ENCODE data around the gene ZBTB40. TPM values are rescaled to one million over a fixed set of nuclear protein-coding genes. Genes with fewer than 3 reads are reported as not detected.

Gene ZBTB40
- total RNA-seq, 2 experiments from 2014 or later: 14.0 to 14.3 TPM

DNA sequence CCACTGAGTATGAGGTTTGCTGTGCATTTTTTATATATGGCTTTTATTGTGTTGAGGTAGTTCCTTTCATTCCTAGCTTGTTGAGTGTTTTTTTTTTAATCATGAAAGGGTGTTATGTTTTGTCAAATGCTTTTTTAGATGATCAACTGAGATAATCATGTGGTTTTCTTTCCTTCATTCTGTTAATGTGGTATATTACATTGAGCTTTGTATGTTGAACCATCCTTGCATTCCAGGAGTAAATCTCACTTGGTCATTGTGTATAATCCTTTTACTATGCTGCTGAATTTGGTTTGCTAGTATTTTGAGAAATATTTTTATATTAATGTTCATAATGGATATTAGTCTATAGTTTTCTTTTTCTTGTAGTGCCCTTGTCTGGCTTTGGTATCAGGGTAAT, 11.1 kb upstream of the ZBTB40 start:
- Mint-ChIP-seq H3K4me3 (no peak overlapping the region), H3K36me3 (ENCODE audit: low read depth) (peaks cover 2% of the 10 kb centered on the region), H3K27ac (no peak overlapping the region), H3K4me1 (ENCODE audit: low read depth) (no peaks in the 10 kb centered on the region), H3K27me3 (peaks cover 3% of the 10 kb centered on the region), H3K9me3 (peaks cover 18% of the 10 kb centered on the region)
- intact Hi-C loops (cut with micrococcal nuclease): no loop called here
- DNase-seq (no peak), ATAC-seq (no peak)
- TF ChIP-seq, protein P1, sequence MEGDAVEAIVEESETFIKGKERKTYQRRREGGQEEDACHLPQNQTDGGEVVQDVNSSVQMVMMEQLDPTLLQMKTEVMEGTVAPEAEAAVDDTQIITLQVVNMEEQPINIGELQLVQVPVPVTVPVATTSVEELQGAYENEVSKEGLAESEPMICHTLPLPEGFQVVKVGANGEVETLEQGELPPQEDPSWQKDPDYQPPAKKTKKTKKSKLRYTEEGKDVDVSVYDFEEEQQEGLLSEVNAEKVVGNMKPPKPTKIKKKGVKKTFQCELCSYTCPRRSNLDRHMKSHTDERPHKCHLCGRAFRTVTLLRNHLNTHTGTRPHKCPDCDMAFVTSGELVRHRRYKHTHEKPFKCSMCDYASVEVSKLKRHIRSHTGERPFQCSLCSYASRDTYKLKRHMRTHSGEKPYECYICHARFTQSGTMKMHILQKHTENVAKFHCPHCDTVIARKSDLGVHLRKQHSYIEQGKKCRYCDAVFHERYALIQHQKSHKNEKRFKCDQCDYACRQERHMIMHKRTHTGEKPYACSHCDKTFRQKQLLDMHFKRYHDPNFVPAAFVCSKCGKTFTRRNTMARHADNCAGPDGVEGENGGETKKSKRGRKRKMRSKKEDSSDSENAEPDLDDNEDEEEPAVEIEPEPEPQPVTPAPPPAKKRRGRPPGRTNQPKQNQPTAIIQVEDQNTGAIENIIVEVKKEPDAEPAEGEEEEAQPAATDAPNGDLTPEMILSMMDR (IDR thresholded peaks at IDR 0.05): no peak
- POLR2A ChIA-PET: interaction anchor here (0.6 kb wide), 1 partner anchor 10 kb away, joined by 3 read pairs; no protein-coding TSS in a partner anchor
- CTCF ChIA-PET: interaction anchor here (1.9 kb wide), 1 partner anchor 24 kb away, joined by 5 read pairs; no protein-coding TSS in a partner anchor

DNA sequence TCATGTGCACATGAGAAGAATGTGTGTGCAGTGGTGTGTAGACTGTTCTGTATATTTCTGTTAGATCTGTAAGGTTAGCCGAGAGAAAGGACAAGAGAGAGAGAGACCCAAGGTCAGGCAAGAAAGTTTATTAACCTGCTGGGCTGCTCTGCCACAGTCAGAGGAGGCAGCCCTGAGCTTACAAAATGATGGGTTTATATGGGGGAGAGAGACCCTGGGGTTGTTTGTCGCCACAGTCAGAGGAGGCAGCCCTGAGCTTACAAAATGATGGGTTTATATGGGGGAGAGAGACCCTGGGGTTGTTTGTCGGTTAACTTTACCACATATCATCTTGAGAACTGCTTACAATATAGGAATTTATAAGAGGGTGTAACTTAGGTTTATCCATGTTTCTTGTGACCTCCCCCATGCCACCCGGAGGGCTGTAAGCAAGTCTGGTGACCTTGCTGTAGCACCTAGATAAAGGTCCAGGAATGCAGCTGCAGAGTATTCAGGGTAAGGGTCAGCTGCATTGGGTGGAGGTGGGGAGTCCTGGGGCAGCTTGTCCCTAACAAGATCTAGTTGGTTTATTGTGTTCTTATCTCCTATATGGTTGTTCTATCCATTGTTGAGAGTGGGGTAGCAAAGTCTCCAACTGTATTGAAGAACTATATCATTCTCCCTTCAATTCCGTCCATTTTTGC, 9.3 kb upstream of the ZBTB40 start:
- TF ChIP-seq, protein P1 (IDR thresholded peaks at IDR 0.05): no peak
- H3K9me3 Mint-ChIP-seq: peaks cover 18% of the 10 kb centered on the region
- no peak overlapping the region for H3K27ac Mint-ChIP-seq
- H3K4me1 Mint-ChIP-seq (ENCODE audit: low read depth): no peaks in the 10 kb centered on the region
- intact Hi-C loops (cut with micrococcal nuclease): no loop called here
- peaks cover 3% of the 10 kb centered on the region for H3K27me3 Mint-ChIP-seq
- H3K36me3 Mint-ChIP-seq (ENCODE audit: low read depth): peaks cover 2% of the 10 kb centered on the region
- ChIA-PET CTCF (no interaction called here), POLR2A (no interaction called here)
- DNase-seq: no peak
- ATAC-seq: no peak
- H3K4me3 Mint-ChIP-seq: no peak overlapping the region

DNA sequence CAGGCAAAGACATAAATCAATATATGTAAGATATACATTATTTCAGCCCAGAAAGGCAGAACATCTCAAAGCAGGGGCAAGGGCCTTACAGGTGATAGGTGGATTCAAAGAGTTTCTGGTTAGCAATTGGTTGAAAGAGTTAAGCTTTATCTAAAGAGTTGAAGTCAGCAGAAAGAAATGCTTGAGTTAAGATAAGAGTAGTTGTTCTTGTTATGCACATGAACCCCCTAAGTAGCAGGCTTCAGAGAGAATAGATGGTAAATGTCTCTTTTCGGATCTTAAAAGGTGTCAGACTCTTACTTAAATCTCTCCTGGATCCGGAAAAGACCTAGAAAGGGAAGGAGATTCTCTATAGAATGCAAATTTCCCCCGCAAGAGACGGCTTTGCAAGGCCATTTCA, 8.3 kb upstream of the ZBTB40 start:
- intact Hi-C loops (cut with micrococcal nuclease): no loop called here
- H3K4me3 Mint-ChIP-seq: no peak overlapping the region
- DNase-seq (no peak), ATAC-seq (no peak)
- peaks cover 18% of the 10 kb centered on the region for H3K9me3 Mint-ChIP-seq
- TF ChIP-seq, protein P1 (IDR thresholded peaks at IDR 0.05): no peak
- H3K27ac Mint-ChIP-seq: no peak overlapping the region
- H3K36me3 Mint-ChIP-seq (ENCODE audit: low read depth): peaks cover 2% of the 10 kb centered on the region
- H3K4me1 Mint-ChIP-seq (ENCODE audit: low read depth): no peaks in the 10 kb centered on the region
- POLR2A ChIA-PET: no interaction called here
- H3K27me3 Mint-ChIP-seq: peaks cover 3% of the 10 kb centered on the region
- CTCF ChIA-PET: no interaction called here

DNA sequence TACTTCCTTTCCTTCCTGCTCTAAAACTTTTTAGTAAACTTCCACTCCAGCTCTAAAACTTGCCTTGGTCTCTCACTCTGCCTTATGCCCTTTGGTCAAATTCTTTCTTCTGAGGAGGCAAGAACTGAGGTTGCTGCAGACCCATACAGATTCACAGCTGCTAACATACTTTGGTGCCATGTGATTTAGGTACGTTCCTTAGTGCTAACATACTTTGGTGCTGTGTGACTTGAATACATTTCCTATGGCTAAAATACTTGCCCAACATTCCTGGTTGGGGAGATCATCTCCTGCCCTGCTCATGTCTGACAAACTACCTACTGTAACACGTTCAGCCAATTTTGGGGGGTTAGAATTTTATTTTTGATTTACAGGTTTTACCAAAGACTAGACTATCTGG, 6.8 kb upstream of the ZBTB40 start:
- ChIA-PET POLR2A (no interaction called here), CTCF (no interaction called here)
- Mint-ChIP-seq H3K36me3 (ENCODE audit: low read depth) (peaks cover 2% of the 10 kb centered on the region), H3K4me1 (ENCODE audit: low read depth) (no peaks in the 10 kb centered on the region), H3K9me3 (peaks cover 13% of the 10 kb centered on the region), H3K27me3 (peaks cover 2% of the 10 kb centered on the region), H3K27ac (no peak overlapping the region), H3K4me3 (no peak overlapping the region)
- TF ChIP-seq, protein P1 (IDR thresholded peaks at IDR 0.05): no peak
- ATAC-seq (no peak), DNase-seq (no peak)
- intact Hi-C loops (cut with micrococcal nuclease): no loop called here

DNA sequence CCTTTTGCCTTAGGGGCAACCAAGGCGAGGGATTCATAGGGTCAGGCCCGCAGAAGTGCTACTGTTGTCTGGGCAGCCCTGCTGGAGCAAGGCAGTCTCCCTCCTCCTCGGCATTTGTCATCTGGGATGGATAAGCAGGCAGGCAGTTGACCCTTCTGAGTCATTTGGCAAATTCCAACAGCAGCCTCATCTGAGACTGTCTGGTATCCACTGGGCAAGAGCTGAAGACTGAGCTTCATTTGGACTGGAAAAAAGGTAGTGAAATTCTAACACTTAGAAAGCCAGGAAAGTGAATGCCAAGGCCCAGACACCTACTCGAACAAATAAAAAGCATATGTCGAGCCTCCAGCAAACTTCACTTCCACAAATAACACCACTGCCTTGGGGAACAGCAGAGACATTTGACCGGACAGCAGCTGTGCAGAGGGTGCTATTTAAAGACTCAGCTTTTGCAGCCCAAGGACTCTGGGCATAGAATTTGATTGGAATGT, 4.0 kb upstream of the ZBTB40 start:
- H3K36me3 Mint-ChIP-seq (ENCODE audit: low read depth): no peaks in the 10 kb centered on the region
- intact Hi-C loops (cut with micrococcal nuclease): no loop called here
- H3K27me3 Mint-ChIP-seq: no peaks in the 10 kb centered on the region
- DNase-seq (no peak), ATAC-seq (no peak)
- POLR2A ChIA-PET: no interaction called here
- H3K9me3 Mint-ChIP-seq: no peaks in the 10 kb centered on the region
- TF ChIP-seq, protein P1 (IDR thresholded peaks at IDR 0.05): no peak
- H3K27ac Mint-ChIP-seq: no peak overlapping the region
- CTCF ChIA-PET: no interaction called here
- H3K4me3 Mint-ChIP-seq: no peak overlapping the region
- H3K4me1 Mint-ChIP-seq (ENCODE audit: low read depth): peaks cover 6% of the 10 kb centered on the region
